SHP77 treated with DMSO at 0.1 percent for 48 hours (cell line): ENCODE data around the gene DDX25.
"Not testable (repeated sequence)": the region's sequence is repeated elsewhere in the genome, so short reads cannot be mapped to it uniquely, and the experiment has no call there.

Experiments used
- DNase-seq: peaks from one replicate; lab custom pipeline; 2025; lab: John Stamatoyannopoulos, UW

The DDX25 gene

DNA sequence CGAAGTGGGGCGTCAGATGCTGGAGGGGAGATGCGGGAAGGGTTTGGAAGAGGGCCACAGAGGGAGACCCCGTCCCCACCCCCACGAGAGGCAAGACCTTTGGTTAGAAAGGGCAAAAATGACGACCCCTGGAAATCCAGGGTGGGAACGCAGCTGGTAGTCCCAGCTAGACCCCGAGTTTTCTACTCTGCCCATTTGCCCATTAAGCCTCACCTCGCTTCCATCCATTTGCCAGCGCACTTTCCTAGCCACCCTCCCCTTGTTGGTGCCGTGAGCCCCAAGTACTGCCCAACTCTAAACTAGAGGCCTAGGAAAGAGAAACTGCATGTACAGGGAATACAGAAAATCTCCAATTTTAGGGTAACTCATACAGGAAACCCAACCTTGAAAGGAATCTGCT lies 370 bp downstream of the DDX25 start:
- no peak for DNase-seq

DNA sequence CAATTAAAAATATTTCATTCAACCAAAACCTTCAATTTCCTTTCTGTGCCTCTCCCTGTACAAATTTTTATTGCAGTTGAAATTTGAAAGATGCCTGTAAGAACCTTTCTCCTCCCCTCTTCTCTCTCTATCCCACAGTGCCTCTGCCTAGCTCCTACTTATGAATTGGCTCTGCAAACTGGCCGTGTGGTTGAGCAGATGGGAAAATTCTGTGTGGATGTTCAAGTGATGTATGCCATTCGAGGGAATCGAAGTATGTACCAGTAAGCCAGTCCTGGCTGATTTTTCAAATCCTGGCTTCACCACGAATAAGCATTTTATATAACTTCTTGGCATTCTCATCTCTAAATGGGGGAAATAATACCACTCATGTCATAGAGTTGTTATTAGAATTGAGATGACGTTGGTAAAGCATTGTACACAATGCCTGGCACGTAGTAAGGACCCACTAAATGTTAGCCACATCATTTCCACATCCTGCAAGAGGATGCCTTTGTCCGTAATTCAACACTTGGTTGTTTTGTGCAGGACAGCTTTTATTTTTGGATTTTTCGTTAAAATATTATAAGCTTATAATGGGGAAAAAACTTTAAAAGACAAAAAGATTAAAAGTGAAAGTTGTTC lies 6.0 kb downstream of the DDX25 start:
- DNase-seq = no peak

DNA sequence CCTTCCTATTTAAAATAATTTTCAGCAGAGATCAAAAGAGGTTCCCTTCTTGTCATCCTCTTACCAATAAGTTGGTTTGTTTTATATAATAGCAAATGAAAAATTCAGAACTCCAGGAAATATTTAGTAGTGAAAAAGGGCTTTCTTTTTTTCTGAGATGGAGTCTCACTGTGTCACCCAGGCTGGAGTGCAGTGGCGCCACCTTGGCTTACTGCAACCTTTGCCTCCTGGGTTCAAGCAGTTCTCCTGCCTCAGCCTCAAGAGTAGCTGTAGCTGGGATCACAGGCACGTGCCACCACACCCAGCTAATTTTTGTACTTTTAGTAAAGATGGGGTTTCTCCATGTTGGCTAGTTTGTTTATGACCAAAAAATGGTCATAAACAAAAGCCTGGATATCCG lies 10.3 kb downstream of the DDX25 start:
- not testable (repeated sequence) for DNase-seq

DNA sequence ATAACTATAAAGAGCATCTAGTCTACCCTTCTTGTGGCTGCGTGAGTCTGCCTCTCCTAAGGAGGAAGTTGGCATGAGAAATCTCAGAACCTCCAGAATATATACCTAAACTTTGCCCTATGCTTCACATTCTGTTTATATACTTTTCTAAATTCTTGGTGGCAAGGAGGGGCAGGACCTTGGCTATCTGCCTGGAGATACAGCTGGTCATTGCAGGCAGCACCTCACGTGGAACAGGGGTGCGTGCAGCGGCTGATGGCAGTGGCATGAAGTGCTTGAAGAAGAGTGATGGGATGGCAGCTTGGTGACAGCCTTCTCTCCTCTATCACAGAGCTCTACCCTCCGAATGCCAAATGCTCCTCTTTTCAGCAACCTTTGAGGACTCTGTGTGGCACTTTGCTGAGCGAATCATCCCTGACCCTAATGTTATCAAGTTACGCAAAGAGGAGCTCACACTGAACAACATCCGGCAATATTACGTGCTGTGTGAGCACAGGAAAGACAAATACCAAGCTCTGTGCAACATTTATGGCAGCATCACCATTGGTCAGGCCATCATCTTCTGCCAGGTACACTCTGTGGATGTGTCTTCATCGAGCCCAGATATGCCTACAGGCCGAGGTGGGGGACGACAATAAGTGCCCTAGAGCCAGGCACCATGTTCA lies 12.5 kb downstream of the DDX25 start:
- DNase-seq = no peak

DNA sequence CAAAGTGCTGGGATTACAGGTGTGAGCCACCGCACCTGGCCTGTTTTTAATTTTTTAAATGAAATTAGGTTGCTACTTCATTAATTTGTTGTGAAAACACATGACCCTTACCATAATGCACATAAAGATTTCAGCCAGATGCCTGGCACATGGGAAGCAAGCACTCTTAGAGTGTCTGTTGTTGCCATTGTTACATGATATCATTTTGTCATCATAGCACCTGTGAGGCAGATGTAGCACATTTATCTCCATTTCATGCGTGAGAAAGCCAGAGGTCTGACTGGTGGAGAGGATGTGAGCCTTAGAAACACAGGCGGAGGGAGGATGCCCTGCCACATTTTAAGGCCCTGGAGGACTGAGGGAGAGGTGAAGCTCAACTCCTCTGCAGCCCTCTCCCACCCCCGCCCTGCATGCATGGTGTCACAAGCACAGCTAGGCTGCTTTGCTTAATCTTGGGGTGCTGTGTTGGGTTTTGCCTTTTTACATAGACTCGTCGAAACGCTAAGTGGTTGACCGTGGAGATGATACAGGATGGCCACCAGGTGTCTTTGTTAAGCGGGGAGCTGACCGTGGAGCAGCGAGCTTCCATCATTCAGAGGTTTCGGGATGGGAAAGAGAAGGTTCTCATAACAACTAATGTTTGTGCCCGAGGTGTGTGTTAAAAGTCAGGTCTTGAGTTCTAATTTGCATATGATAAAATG lies 14.0 kb downstream of the DDX25 start:
- DNase-seq = no peak

DNA sequence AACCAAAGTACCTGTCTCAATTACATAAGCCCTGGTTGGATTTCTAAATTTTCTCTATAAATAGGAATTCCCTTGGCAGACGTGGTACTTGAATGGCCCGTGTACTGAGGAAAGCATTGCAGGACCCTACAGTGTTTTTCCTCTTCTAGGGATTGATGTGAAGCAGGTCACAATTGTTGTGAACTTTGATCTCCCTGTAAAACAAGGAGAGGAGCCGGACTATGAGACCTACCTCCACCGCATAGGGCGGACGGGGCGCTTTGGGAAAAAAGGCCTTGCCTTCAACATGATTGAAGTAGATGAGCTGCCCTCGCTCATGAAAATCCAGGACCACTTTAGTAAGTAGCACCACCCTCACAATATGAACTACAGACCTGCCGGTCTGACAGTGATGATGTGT lies 16.7 kb downstream of the DDX25 start:
- no peak for DNase-seq

DNA sequence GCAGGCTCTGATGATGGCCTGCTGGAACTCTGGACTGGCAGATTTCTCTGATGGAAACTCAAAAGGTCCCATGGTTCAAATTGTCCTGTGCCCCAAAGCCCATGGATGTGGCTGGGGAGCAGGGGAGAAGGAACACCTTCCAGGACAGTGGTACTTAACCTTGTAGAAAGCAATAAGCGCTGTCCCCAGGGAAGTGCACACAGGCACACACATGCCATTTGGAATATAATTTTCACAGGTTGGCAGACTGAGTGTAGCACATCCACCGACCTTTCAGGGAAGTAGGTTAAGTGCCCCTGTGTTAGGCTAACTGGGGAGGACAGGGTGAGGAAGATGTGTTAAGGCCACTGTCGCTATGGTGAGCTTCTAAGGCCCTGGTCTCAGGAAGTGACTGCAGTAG lies 17.8 kb downstream of the DDX25 start:
- no peak for DNase-seq

DNA sequence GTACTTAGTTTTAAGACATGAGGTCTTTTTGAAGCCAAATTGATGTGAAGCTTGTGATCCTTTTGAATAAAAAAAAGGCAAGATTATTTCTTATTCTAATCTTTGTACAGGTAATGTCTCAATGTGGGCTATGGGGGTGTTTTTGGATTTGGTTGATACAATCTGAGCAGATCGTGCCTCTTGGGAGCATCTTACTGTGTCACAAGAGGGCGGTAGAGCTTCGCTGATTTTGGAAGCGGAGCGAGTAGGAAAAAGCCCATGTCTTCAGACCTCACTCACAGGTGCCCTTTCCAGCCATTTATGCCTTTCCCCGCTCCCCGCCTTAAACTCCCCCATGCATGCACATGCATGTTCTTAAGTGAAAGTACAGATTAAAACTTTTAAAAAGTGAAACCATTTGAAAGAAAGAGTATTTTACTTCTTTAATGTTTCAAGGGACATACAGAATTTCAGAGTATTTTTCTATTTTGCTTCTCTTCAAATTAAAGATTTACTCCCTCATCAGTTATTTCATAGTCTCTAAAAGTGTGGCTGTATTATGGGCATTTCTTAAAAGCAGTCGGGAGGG lies 18.8 kb downstream of the DDX25 start:
- DNase-seq = peak; percentile 30

DNA sequence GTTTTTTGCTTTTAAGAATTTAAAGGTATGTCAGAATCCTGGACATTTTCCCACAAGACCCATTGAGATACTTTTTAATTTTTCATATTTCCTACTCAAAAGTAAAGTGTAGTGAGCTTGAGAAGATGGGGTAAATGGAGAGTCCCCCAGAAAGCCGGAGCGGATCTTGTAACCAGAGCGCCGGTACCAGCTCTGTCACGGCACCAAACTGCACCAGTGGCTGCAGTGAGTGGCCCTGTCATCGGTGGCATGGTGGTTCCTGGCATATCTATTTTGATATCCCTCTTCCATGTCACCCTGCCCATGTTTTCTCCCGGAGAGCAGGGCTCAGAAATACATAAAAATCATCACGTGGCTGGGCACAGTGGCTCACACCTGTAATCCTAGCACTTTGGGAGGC lies 19.3 kb downstream of the DDX25 start:
- DNase-seq = no peak

DNA sequence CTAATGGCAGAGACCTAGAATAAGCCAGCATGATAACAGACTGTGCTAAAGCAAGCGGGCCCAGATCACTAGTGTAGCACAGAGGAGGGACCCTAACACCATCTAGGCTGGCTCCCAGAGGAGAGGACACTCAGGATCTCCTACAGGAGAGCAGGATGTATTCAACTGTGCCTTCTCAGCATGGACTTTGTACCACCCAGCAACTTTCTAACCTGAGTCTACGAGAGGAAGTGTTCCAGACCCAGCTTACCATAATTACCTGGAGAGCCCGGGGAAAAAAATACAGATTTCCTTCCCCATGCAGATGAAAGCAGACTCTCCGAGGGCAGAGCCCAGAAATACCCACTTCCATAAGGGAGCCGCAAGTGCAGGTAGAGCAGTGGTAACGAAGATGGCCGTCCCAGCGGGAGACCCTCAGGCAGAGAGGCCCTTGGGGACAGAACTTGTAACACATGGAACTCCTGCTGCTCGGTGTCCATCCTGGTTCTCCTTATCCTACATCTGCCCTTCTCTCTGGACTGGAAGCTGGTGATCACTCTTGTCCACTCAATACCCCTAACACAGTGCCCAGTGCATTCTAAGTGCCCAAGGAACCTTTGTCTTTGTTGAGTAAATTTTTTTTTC lies 20.2 kb downstream of the DDX25 start:
- no peak for DNase-seq

DNA sequence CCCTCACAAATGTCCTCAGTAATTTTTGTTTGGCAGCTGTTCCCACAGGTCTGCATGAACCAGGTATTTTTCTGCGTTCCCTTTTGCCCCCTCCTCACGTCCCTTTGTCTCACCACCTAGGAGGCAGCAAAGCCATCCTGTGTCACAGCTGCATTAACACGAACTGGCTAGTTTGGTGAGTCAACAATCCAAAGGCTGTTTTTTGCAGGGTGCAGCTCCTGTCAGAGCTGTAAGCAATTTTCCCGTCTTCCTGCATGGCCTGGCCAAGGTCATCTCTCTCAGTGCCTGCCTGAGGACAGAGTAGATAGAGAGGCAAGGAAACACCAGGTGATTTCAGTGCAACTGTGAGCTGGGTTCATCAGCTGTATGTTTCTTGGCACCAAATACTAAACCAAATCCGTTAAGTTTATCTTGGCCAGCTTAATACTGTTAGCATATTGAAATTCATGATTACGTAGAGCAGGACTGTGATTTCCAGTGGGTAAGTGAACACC lies 21.0 kb downstream of the DDX25 start:
- no peak for DNase-seq

DNA sequence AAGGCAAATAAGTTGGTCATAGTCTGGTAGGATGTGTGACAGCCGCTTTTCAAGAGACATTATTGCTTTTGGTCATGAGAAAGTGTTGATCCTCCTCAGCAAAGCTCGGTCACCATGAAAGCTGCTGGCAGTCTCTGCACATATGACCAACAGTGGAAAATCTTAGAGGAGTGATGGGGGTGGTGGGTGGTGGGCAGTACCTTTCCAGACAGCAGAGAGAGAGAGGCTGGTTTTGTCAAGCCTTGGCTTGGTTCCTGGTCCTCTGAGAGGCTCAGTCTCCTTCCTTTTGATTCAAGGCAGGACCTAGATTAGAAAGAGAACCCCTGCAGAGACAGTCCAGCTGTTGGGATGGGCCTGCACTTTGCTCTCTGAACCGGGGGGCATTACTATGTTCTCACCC lies 21.5 kb downstream of the DDX25 start:
- DNase-seq = no peak

DNA sequence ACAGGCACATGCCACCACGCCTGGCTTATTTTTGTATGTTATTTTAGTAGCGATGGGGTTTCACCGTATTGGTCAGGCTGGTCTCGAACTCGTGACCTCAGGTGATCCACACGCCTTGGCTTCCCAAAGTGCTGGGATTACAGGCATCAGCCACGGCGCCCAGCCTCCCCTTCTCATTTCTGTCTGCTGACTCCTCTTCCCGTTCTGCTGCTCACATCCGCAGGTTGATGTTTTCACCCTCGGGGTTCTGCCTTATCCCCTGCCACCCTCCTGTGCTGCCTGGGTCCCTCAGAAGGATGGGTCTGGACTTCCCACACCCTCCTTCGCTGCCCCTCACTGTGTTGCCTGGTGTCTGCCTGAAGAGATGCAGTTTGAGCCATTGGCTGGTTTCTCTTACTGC lies 22.4 kb downstream of the DDX25 start:
- no peak for DNase-seq

DNA sequence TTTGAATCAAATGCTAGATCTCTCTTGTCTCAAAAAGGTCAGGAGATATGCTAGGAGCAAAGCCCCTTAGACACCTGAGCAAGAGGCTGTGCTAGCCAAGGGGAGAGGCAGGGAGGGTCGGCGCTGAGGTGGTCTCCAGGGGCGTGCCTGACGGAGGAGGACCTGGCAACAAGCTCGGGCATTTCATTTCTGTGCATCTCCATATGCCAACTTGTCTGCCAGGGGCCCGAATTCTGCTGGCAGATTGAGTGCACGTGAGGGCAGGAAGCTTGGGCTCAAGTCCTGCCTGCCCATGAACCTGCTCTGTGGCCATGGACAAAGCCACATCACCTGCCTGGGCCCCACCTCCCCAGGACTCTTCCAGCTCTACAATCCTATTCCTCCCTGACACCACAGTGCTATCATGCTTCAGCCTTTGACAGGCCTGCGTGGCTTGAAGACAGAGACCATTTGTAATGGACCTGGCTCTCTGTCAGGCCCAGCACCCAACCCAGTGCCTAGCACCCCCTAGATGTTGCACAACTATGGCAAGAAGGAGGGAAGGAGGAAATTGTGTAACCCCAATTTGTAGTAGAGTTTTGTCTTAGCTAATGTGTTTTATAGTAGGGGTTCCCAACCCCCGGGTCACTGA lies 25.3 kb downstream of the DDX25 start:
- no peak for DNase-seq

DNA sequence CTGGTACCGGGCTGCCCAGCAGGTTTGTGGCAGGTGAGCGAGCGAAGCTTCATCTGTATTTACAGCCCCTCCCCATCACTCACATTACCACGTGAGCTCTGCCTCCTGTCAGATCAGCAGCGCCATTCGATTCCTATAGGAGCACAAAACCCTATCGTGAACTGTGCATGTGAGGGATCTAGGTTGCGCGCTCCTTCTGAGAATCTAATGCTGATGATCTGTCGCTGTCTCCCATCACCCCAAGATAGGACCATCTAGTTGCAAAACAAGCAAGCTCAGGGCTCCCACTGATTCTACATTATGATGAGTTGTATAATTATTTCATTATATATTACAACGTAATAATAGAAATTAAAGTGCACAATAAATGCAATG lies 25.8 kb downstream of the DDX25 start:
- DNase-seq = no peak

DNA sequence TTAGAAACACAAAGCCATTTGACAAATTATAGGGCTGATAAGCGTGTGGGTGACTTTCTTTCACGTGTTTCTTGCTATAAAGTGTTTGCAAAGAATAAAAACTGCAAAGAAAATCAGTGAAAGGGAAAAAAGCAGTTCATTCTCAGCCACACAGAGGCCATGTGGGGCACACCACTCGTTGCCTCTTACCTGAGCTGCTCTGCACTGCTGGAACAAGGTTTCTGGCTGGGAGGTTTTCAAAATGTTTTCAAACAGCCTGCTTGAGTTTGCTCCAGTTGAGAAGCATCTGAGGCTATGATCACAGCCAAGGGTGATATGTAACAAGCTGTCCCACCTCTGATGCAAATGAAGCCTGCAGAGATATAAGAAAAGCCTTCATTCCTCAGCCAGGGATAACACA lies 26.8 kb downstream of the DDX25 start:
- no peak for DNase-seq

DNA sequence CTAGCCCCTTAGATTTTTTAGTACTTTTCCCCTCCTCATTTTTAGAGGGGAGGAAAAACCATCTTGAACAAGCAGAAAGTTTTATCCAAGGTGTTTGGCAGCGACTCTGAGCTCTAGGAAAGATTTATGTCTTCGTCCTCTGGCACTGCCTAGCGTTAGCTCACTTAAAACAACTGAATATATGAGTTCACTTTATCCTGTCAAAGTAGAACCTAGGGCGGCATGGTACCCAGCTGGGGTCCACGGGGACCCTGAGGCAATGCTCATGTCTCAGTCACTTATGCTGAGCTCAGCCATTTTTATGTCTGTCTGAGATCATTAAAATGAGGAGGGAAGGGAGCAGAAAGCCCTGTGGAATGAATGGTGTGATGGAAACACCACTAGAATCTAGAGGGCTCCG lies 27.4 kb downstream of the DDX25 start:
- no peak for DNase-seq

DNA sequence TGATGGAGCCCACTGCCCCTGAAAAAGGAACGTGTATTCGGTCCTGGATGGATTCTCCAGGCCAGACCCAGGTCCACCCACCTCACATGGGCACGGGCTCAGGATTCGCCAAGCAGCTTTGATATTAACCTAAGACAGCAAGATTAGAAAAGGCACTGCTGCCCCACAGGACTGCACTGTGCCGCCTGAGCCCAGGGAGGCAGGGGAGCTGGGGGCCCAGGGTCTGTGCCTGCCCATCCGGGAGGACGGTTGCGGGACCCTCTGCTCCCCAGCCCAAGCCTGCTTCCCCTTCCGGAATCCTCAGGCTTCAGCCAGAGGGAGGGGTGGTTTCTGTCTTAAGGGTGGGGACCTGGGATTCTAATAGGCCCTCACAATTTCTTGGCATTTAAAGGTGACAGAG lies 28.0 kb downstream of the DDX25 start:
- no peak for DNase-seq

DNA sequence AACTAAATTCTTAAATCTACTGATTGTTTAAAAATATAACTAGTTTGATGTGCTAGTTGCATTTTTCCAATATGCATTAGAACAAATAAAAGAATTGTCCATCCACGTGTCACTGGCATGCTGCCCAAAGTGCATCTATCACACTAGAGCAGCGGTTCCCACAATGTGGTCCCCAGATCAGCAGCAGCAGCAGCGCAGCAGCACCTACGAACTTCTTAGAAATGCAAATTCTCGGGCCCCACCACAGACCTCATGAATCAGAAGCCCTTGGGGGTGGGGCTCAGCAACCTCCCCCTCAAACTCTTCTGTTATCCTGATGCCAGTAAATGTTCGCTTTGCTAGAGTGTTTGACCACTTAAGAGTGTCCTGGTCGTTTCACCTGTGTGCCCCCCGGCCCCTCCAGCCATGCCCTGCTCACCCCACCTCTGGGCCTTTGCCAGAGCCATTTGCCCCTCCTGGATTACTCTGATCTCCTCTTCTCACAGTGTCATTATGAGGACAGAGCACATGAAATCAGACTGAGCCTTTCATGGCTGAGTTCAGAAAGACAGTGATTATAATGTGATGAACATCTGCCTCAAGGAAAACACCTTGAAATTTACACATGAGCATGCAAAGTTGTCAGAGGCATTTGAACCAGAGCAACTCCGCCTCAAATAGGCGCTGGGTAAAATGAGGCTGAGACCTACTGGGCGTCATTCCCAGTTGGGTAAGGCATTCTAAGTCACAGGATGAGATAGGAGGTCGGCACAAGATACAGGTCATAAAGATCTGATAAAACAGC lies 28.9 kb downstream of the DDX25 start:
- no peak for DNase-seq

DNA sequence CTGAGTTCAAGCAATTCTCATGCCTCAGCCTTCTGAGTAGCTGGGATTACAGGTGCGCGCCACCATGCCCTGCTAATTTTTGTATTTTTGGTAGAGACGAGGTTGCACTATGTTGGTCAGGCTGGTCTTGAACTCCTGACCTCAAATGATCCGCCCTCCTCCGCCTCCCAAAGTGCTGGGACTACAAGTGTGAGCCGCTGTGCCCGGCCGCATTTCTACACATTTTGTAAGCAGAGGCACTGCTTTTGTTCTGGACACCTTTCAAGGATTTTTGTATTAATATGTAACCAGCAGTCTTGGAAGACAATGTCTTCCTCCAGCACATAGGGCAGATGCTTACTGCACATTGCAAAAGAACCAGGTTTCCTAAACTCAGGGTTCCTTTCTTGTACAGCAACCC lies 30.2 kb downstream of the DDX25 start:
- DNase-seq = no peak

DNA sequence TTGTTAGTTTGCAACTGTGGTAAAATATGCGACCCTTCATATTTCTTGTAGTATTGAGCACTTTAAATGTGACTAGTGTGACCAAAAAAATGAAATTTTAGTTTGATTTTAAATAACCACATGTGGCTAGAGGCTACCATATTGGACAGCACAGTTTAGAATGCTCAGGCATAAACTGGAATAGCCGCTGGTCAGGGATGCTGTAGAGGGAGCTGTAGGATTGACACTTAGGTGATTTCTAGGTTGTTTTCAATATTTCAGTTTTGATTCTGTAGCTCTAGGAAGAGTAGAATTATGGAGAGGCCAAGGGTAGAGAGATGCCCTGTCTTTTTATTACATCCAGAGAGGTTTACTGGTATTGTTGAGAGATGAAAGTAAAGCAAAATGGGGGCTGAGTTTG lies 30.7 kb downstream of the DDX25 start:
- DNase-seq = no peak
